HG03066 (cell line): ENCODE data around the gene BABAM2.
"Not testable (repeated sequence)": the region's sequence is repeated elsewhere in the genome, so short reads cannot be mapped to it uniquely, and the experiment has no call there.

Experiments
- ATAC-seq: cut with Tn5 transposase; IDR thresholded peaks from one replicate; pipeline ENCODE4 v1.9.1; 2021; ENCODE audit warnings: low read depth; ENCODE audit not compliant: unreplicated experiment

BABAM2 gene

GRCh38 chr2:27968957-27969356 is 78.4 kb downstream of the BABAM2 start:
- ATAC-seq, result not testable (repeated sequence)

DNA sequence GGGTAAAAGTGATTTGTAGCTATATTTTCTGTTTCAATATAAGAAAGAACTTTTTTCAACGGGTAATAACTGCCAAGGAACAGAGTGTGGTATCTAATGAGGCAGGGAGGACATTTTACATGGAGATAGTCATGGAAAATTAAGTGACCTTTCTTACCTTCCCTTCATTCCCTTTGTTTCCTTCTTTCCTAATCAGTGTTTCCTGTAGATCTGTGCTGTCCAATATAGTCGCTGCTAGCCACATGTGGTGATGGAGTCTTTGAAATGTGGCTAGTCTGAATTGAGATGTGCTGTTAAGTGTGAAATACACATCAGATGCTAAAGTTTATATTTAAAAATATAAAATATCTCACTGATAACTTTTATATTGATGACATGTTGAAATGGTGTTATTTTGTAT is 81.8 kb downstream of the BABAM2 start:
- no peak for ATAC-seq

GRCh38 chr2:27973592-27973991 is 83.1 kb downstream of the BABAM2 start:
- ATAC-seq, result no peak

- ATAC-seq, result no peak
Measured at GRCh38 chr2:27976308-27976707, 85.8 kb downstream of the BABAM2 start.

DNA sequence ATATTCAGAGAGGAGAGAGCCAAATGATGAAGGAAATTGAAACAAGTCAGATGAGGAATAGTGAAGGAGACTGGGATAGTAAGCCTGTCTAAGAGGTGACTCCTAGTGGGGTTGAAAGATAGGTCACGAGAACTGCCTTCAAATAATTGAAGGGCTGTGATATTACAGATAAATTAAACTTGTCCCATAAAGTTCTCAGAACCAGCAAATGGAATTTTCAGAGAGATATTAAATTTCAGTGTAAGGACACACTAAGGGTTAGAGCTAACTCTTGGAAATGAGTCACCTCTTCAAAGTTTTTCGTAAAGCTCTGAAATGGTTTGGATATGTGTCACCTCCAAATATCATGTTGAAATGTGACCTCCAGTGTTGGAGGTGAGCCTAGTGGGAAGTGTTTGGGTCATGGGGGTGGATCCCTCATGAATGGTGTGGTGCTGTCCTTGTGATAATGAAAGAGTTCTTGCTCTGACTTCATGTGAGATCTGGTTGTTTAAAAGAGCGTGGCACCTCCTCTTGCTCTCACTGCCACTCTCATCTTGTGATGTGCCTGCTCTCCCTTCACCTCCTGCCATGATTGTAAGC is 87.3 kb downstream of the BABAM2 start:
- ATAC-seq, result no peak

DNA sequence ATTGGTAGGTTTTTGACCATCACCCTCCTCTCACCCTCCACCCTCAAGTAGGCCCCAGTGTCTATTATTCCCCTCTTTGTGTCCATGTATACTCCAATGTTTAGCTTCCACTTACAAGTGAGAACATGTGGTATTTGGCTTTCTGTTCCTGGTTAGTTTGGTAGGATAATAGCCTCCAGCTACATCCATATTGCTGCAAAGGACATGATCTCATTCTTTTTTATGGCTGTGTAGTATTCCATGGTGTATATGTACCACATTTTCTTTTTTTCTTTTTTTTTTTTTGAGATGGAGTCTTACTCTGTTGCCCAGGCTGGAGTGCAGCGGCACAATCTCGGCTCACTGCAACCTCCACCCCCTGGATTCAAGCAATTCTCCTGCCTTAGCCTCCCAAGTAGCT is 88.2 kb downstream of the BABAM2 start:
- not testable (repeated sequence) for ATAC-seq

DNA sequence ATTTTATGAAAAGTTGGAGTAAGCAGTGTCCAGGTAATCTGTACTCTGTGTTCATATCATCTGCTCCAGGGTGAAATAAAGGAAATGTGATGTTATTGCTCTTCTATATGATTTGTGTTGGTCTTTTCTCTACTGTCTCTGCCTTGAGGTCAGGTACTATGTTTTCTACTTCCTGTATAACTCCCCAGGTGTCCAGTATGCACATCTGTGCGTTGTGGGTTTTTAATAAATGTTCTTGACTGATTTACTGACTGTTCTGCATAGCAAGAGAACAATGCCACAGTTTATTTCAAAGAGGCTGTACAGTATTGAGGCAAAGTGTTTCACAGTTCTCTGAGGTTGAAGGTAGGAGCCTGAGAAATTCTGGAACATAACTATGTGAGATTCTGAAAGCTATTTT is 89.7 kb downstream of the BABAM2 start:
- ATAC-seq, result no peak

DNA sequence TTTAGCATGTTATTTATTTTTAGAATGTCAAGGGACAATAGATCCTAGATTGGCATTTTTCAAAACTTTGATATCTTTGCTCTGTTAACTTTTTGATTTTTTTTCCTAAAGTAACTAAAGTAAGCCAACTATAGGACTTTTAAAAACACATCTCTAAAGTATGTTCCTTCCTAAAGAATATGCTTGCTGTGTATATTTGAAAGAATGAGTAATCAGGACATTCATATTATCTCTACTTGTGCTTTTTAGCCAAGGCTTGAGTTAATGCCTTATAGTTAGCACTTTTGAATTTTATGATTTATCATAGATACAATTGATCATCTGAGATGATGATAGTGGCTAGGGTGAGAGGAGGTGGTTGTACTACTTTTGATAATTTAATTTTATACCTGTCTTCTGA is 93.6 kb downstream of the BABAM2 start:
- ATAC-seq, result no peak

DNA sequence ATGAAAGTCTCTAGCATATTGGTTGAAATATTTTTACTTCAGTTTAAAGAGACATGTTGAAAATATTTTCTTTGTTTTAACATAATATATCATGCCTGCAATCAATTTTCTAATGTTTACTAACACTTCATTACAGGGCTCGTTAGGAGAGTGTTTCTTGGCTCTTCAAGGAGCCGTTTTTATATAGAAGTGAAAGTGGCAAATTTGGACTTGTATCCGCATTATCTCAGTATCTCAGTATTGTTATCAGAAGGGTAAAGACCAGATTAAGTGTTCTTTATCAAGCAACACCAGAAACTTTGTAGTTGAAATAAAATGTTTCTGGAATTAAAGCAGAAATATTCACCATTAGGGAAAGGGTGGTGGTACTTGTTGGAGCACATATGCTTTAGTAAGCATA is 97.8 kb downstream of the BABAM2 start:
- ATAC-seq, result no peak

- no peak for ATAC-seq
Measured at GRCh38 chr2:27988718-27989117, 98.2 kb downstream of the BABAM2 start.

DNA sequence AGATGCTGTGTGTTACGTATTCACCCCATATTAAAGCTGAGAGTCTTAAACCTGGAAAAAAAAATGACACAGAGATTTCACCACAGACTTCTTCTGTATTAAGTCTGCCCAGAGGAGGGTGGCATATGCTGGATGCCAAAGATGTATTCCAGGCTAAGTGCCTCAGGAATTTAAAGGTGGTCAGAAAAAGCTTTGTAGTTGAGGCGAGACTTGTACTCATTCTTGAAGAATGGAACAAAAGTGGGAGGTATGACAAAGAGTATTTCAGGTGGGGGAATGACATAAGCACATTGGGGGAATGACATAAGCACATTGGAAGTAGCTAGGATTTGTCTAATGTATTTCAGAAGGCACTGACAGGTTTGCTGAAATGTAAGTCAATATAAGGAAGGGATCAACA is 98.6 kb downstream of the BABAM2 start:
- ATAC-seq, result no peak

GRCh38 chr2:27990030-27990590 is 99.6 kb downstream of the BABAM2 start:
- ATAC-seq, result no peak

GRCh38 chr2:27991146-27991545 is 100.6 kb downstream of the BABAM2 start:
- ATAC-seq, result no peak

- no peak for ATAC-seq
Measured at GRCh38 chr2:27992787-27993401, 102.4 kb downstream of the BABAM2 start.

DNA sequence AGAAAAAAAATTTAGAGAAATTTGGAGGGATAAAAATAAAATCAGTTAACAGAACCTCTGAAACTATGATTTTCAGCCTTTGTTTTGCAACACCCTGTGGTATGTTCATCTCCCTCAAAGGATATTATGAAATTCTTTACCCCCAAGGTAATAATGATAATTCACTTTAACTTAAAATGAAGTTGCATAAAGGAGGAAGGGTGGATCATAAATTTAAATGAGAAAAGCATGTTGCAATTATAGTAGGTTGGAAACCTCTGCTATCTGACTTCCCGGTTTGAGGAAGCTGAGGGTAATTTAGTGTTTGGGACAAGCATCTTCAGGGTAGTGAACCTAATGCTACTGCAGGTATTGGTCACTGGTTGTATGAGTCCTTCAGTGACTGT is 102.9 kb downstream of the BABAM2 start:
- no peak for ATAC-seq

- no peak for ATAC-seq
Measured at GRCh38 chr2:27993950-27994728, 103.6 kb downstream of the BABAM2 start.

DNA sequence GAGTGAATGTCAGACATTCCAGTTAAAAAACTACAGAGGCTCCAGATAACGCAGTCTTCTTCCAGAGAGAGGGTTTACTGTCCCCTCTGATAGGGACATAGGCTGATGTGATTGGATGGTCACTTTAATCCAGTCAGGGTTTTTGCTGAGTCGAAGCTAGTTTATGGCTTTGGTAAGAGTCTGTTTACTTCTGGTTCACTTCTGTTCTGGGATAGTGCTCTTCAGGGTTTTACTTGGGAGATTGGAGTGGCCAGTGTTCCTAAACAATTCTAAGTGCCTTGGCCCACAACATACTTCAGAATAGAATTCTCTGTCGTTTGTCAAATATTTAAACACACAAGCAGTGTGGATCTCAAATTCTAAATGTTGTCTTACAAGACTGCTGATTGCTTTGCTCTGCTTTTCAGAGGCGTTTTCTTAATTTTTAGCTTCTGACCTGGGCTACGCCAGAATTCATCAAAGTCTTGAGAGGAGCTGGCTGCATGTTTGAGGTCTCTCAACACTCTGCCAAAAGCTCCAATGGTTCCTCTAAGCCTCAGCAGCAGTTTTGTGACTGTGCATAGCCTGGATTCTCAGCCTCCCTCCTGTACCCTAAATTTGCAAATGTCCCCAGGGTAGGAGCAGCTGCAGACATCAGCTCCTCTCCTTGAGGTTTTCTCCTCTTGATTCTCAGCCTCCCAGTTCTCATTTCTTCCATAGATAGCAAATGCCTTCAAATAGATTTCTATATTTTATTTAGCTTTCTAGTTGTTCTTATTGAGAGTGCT is 105.8 kb downstream of the BABAM2 start:
- ATAC-seq, result no peak

GRCh38 chr2:28000287-28000686 is 109.8 kb downstream of the BABAM2 start:
- no peak for ATAC-seq

DNA sequence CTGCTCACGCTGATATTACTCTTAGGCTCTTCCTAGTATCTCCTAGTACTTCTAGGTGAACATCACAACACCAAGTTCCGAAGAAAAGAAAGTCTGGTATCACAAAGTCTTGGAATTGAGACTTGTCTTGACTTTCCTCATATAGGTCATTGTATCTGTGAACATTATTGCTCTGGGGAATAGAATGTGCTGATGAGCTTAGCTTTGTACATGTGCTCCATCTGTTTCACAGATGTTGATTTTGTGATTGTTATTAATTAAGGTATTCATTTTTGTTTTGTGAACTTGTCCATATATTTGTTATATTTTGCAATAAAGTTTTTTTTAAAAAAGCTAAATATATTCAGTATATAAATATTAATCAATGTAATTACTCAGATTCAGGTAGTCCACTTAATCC is 111.7 kb downstream of the BABAM2 start:
- ATAC-seq, result no peak

DNA sequence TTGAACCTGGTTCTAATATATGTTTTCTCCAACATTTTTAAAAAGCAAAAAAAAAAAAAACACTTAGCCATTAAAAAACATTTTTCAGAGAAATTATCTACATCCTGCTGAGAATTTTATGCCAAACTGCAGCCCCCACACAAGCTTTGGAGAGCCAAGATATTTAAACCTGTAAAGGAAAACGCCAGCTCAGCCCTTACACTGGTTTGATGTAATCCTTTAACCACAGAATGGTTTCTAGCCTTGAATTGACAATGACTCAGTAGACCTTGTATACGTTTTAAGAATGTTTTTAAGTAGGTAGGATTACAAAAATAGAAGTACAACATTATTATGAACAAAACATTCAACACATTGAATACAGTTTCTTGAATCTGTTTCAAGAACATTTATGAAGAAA is 113.6 kb downstream of the BABAM2 start:
- ATAC-seq, result no peak

DNA sequence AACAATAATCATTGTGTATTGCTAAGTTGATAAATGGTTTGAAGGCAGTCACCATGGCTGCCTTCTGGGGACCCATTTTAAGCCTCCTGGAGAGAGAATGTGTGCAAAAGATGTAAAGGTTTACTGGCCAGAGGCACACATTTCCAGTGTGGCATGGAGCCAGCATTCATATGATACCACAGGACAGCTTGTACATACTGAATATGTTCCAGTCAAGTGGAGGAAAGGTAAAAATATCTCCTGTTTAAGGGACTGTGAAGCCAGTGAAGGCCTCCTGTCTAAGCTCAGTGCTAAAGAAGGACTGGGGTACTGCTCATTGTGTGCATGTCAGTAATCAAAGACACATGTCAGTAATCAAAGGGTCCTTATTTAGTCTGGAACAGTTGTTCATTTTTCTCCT is 119.2 kb downstream of the BABAM2 start:
- no peak for ATAC-seq
